B cell (primary cell): Measurements from ENCODE around the gene SPINK2. TPM values are rescaled to one million over a fixed set of nuclear protein-coding genes. Genes with fewer than 3 reads are reported as not detected.

ENCODE experiments used
- ATAC-seq: fragments of 200-7000 bp; cut with Tn5 transposase; one replicate; pipeline ENCODE4 v1.10.0; 2021; ENCODE audit warnings: low read depth, mild to moderate bottlenecking, moderate number of reproducible peaks, moderate library complexity
- CTCF ChIA-PET: fragments of 350-600 bp; sonication (Branson Sonifier 250); formaldehyde crosslinking; loops from one replicate; lab custom pipeline; 2021; ENCODE audit warnings: antibody characterized with exemption, inconsistent platforms; lab: Charles Lee
- POLR2A ChIA-PET: fragments of 350-600 bp; sonication (Branson Sonifier 250); formaldehyde crosslinking; loops from one replicate; lab custom pipeline; 2021; ENCODE audit warnings: antibody characterized with exemption; lab: Charles Lee
- DNase-seq: peaks from one replicate; pipeline ENCODE4 v3.0.0; 2013
- H2AFZ ChIP-seq: 2 replicates; pipeline ENCODE4 v1.6.1; 2012; ENCODE audit warnings: mild to moderate bottlenecking, low read depth, low read length; ENCODE audit not compliant: insufficient read depth, poor library complexity, severe bottlenecking
- H3K27ac ChIP-seq, 2 donors: 1 replicate in 1 of 2; 2 replicates in 1 of 2; pipeline ENCODE4 v1.5.1; 2012 to 2013; ENCODE audit warnings: low read length in 2 of 2, mild to moderate bottlenecking in 2 of 2, moderate library complexity in 1 of 2
- H3K27me3 ChIP-seq, 4 experiments: fragments of 200-600 bp in 1 of 4; sonication (generic) in 1 of 4; replicated peaks in 1 of 4; 1 replicate in 2 of 4; 2 replicates in 2 of 4; pipeline versions ENCODE4 v1.6.1 to v1.7.0; 2013 to 2016; ENCODE audit warnings: low read length in 3 of 4, mild to moderate bottlenecking in 2 of 4, mixed read lengths in 1 of 4, moderate library complexity in 1 of 4; ENCODE audit not compliant: insufficient read depth in 4 of 4, control insufficient read depth in 3 of 4; ENCODE audit errors: control extremely low read depth in 1 of 4
- H3K36me3 ChIP-seq, 2 experiments: replicated peaks in 1 of 2; 1 replicate in 1 of 2; 2 replicates in 1 of 2; pipeline versions ENCODE4 v1.6.1 to v1.7.1; 2013; ENCODE audit warnings: low read length in 1 of 2; ENCODE audit not compliant: insufficient read depth in 2 of 2, control insufficient read depth in 1 of 2; ENCODE audit errors: control extremely low read depth in 1 of 2, extremely low read depth in 1 of 2
- H3K4me1 ChIP-seq, 2 donors: fragments of 200-600 bp in 1 of 2; sonication (generic) in 1 of 2; 1 replicate in 1 of 2; 2 replicates in 1 of 2; pipeline versions ENCODE4 v1.5.1 to v1.6.1; 2013 to 2017; ENCODE audit warnings: low read length in 2 of 2; ENCODE audit not compliant: control insufficient read depth in 2 of 2, insufficient read depth in 2 of 2
- H3K4me2 ChIP-seq: replicated peaks from 2 replicates; pipeline ENCODE3; 2012; ENCODE audit warnings: mild to moderate bottlenecking, low read depth, low read length; ENCODE audit not compliant: poor library complexity, severe bottlenecking
- H3K4me3 ChIP-seq, 5 experiments: fragments of 200-600 bp in 1 of 5; sonication (generic) in 1 of 5; 1 replicate in 3 of 5; 2 replicates in 2 of 5; pipeline versions ENCODE4 v1.5.1 to v1.7.0; 2011 to 2016; ENCODE audit warnings: low read length in 4 of 5, mild to moderate bottlenecking in 4 of 5, low read depth in 2 of 5, control low read depth in 1 of 5, moderate library complexity in 1 of 5; ENCODE audit not compliant: insufficient read depth in 1 of 5; ENCODE audit errors: control extremely low read depth in 1 of 5, extremely low read depth in 1 of 5
- H3K79me2 ChIP-seq: fragments of 200-600 bp; sonication (generic); one replicate; pipeline ENCODE4 v1.6.0; 2016; ENCODE audit warnings: low read length; ENCODE audit not compliant: control insufficient read depth, insufficient read depth
- H3K9ac ChIP-seq: fragments of 200-600 bp; sonication (generic); 2 replicates; pipeline ENCODE4 v1.6.1; 2017; ENCODE audit warnings: mild to moderate bottlenecking, low read length, moderate library complexity
- H3K9me3 ChIP-seq, 3 donors: one replicate each; pipeline versions ENCODE4 v1.6.1 to v1.7.1; 2013; ENCODE audit warnings: low read length in 2 of 3; ENCODE audit not compliant: control insufficient read depth in 2 of 3, insufficient read depth in 1 of 3; ENCODE audit errors: control extremely low read depth in 1 of 3
- H4K20me1 ChIP-seq: 2 replicates; pipeline ENCODE4 v1.6.0; 2012; ENCODE audit warnings: mild to moderate bottlenecking, low read length; ENCODE audit not compliant: insufficient read depth, control insufficient read depth, poor library complexity, severe bottlenecking
- H3K27ac Mint-ChIP-seq: one replicate; pipeline ENCODE4 v1.8.0; 2021; ENCODE audit warnings: mixed read lengths
- H3K27me3 Mint-ChIP-seq: one replicate; pipeline ENCODE4 v1.8.0; 2021; ENCODE audit warnings: mixed read lengths
- H3K4me1 Mint-ChIP-seq: one replicate; pipeline ENCODE4 v1.8.0; 2021; ENCODE audit warnings: mixed read lengths
- H3K4me3 Mint-ChIP-seq: one replicate; pipeline ENCODE4 v1.8.0; 2021; ENCODE audit warnings: mixed read lengths
- H3K9me3 Mint-ChIP-seq: one replicate; pipeline ENCODE4 v1.8.0; 2022; ENCODE audit warnings: mixed read lengths; ENCODE audit not compliant: insufficient read depth
- EZH2 ChIP-seq: IDR thresholded peaks from 2 replicates; pipeline ENCODE4 v1.6.1; 2012; ENCODE audit warnings: borderline replicate concordance, low read depth, mild to moderate bottlenecking, moderate library complexity, low read length; ENCODE audit not compliant: insufficient read depth, poor library complexity, severe bottlenecking
- WGBS: methylation state at CpG from one replicate; pipeline ENCODE4 v1.1.5; 2013; ENCODE audit warnings: missing lambda C conversion rate; ENCODE audit not compliant: insufficient coverage; 5-methylcytosine and 5-hydroxymethylcytosine counted together
- intact Hi-C: fragments of 100-400 bp; cut with micrococcal nuclease; formaldehyde crosslinking; loops from one replicate; pipeline ENCODE4 v1.10.0; 2022
- polyA plus RNA-seq: library from polyadenylated mRNA; depleted of rRNA; stranded (reverse); fragments of >200 nt; gene quantifications from 2 replicates; pipeline ENCODE4 v1.2.3, GENCODE V29; 2012
- total RNA-seq, 2 donors: library from RNA; stranded (reverse); fragments of 120-200 nt in 1 of 2; gene quantifications; 1 replicate in 1 of 2; 2 replicates in 1 of 2; pipeline versions ENCODE4 v1.2.3 to v1.2.4, GENCODE V29; 2013 to 2022
- TF ChIP-seq, protein P1 (sequence below): fragments of 200-600 bp; IDR thresholded peaks from one replicate; pipeline ENCODE4 v1.8.0; 2022; ENCODE audit warnings: antibody characterized with exemption, mild to moderate bottlenecking

SPINK2 gene
- total and polyA plus RNA-seq, 2 donors (not counting 1 experiment from before 2014, with no cell fraction given): 0.94 to 4.9 TPM

DNA sequence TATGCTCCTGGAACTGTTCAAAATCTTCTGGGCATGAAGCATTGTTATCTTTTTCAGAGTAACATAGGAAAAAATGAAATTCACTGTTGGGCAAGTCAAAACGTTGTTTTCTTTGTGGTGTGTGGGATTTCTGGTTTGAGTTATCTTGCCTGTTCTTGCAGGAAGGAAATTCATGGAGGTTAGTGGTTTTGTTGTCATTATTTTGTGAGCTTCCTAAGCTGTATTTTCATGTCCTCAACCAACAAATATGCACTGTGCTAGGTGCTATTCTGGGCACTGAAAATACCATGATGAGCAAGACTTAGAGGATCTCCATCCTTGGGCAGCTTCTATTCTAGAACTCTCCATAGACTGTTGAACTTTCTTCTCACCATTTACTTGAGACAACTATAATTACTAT lies 16.9 kb downstream of the SPINK2 start:
- H3K27me3 ChIP-seq: no peaks in the 10 kb centered on the region
- DNase-seq (no peak), ATAC-seq (no peak)
- Mint-ChIP-seq H3K9me3 (no peaks in the 10 kb centered on the region), H3K4me1 (peaks cover 21% of the 10 kb centered on the region), H3K27me3 (no peaks in the 10 kb centered on the region), H3K4me3 (no peak overlapping the region), H3K27ac (no peak overlapping the region)
- no peaks in the 10 kb centered on the region for H4K20me1 ChIP-seq
- no peak overlapping the region for H3K27ac ChIP-seq
- POLR2A ChIA-PET: no interaction called here
- no peaks in the 10 kb centered on the region for H3K79me2 ChIP-seq
- H3K4me3 ChIP-seq: no peak overlapping the region
- H3K36me3 ChIP-seq: no peaks in the 10 kb centered on the region
- CTCF ChIA-PET: interaction anchor here (0.6 to 1.4 kb wide), 4 partner anchors 12 to 379 kb away, joined by 3 to 5 read pairs (median 3); no protein-coding TSS in a partner anchor
- no peak overlapping the region for H2AFZ ChIP-seq
- intact Hi-C loops: loop anchor here (5.0 kb wide), 3 partner anchors 103 to 337 kb away; partner anchors contain the start of genes REST and SRP72
- no peak overlapping the region for H3K4me2 ChIP-seq
- H3K9ac ChIP-seq: no peak overlapping the region
- peaks cover 14 to 19% of the 10 kb centered on the region in 2 donors for H3K4me1 ChIP-seq
- WGBS: 0% methylated on average over 1 of the region's 1 CpG
- TF ChIP-seq EZH2: no peak
- TF ChIP-seq, protein P1, sequence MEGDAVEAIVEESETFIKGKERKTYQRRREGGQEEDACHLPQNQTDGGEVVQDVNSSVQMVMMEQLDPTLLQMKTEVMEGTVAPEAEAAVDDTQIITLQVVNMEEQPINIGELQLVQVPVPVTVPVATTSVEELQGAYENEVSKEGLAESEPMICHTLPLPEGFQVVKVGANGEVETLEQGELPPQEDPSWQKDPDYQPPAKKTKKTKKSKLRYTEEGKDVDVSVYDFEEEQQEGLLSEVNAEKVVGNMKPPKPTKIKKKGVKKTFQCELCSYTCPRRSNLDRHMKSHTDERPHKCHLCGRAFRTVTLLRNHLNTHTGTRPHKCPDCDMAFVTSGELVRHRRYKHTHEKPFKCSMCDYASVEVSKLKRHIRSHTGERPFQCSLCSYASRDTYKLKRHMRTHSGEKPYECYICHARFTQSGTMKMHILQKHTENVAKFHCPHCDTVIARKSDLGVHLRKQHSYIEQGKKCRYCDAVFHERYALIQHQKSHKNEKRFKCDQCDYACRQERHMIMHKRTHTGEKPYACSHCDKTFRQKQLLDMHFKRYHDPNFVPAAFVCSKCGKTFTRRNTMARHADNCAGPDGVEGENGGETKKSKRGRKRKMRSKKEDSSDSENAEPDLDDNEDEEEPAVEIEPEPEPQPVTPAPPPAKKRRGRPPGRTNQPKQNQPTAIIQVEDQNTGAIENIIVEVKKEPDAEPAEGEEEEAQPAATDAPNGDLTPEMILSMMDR: no peak
- no peaks in the 10 kb centered on the region for H3K9me3 ChIP-seq

DNA sequence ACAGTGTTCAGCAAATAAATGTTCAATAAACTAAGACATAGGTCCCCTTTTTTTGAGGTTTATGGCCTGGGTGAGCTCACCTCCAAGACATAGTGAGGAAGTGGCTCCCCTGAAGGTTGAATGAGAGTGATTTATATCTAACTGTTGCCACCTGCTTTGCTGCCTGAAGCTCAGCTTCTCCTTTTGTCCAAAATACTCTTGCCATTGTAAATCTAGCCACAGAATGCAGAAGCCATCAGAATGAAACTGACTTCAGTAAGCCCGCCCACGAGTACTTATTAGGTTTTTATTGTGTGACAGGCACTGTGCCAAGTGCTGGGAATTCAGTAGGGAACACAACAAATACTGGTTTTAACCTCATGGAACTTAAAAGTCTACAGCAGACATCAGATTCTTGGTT lies 18.0 kb downstream of the SPINK2 start:
- TF ChIP-seq, protein P1: no peak
- TF ChIP-seq EZH2: no peak
- Histone ChIP-seq H3K4me2 (peak overlapping the region; percentile 34), H3K36me3 (no peaks in the 10 kb centered on the region), H3K79me2 (no peaks in the 10 kb centered on the region), H3K9me3 (no peaks in the 10 kb centered on the region), H4K20me1 (no peaks in the 10 kb centered on the region), H3K27ac (peak overlapping the region in 1 of 2 donors; percentile 39), H3K27me3 (no peaks in the 10 kb centered on the region), H3K4me3 (no peak overlapping the region), H3K4me1 (peaks cover 16 to 23% of the 10 kb centered on the region in 2 donors), H2AFZ (peak overlapping the region; percentile 30), H3K9ac (no peak overlapping the region)
- DNase-seq (peak; percentile 67), ATAC-seq (peak; percentile 12)
- Mint-ChIP-seq H3K4me3 (no peak overlapping the region), H3K4me1 (peaks cover 26% of the 10 kb centered on the region), H3K9me3 (no peaks in the 10 kb centered on the region), H3K27me3 (no peaks in the 10 kb centered on the region), H3K27ac (peak overlapping the region; percentile 8)
- CTCF ChIA-PET: interaction anchor here (0.6 to 1.6 kb wide), 10 partner anchors 16 to 416 kb away, joined by 3 to 6 read pairs (median 4); partner anchors contain the start of gene AASDH
- intact Hi-C loops: loop anchor here (5.0 kb wide), 3 partner anchors 104 to 336 kb away; partner anchors contain the start of genes REST and SRP72
- WGBS: no CpG with 5 or more reads among the region's 2 CpGs
- POLR2A ChIA-PET: interaction anchor here (0.6 kb wide), 2 partner anchors 10 to 259 kb away, joined by 3 to 4 read pairs; no protein-coding TSS in a partner anchor
